ELF-1 (cell line): ENCODE results near the gene XPC.

Experiments used
- DNase-seq: peaks from one replicate; pipeline ENCODE4 v3.0.0-alpha.2; 2016; ENCODE audit warnings: low read depth, low spot score

The XPC gene

DNA sequence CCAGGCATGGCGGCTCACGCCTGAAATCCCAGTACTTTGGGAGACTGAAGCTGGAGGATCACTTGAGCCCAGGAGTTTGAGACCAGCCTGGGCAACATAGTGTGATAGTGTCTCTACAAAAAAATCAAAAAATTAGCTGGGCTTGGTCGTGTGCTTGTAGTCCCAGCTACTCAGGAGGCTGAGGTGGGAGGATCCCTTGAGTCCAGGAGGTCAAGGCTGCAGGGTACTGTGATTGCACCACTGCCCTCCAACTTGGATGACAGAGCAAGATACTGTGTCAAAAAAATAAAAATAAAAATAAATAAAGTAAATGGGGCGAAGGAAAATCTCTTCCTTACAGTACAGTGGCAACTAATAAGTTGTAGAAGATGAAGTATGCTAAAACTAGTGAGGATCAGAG is 29.8 kb upstream of the XPC start:
- no peak for DNase-seq

DNA sequence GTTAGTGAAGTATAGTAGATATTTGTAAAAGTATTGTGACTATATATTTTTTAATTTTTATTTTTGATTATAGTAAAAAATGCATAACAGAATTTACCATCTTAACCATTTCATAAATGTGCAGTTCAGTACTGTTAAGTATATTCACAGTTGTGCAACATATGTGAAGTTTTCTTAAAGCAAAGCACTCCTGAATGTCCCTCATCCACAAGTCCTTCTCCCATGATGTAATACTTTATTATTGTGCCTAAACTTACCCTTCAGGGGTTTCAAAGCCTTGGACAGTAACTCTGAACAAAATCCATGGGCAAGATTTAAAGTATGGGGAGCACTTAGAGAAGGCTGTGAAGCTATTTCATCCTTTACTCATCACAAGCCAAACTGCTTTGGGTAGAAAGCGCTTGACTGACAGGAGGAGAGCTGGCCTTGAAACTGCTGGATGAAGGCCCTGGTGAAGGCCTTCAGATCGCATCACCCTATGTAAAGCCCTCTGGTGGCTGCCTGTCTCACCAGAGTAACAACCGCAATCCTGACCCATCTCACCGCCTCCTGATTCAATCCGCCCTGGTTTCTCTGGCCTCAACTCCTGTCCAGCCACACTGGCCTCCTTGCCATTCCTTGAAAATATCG is 28.3 kb upstream of the XPC start:
- peak; percentile 55 for DNase-seq

DNA sequence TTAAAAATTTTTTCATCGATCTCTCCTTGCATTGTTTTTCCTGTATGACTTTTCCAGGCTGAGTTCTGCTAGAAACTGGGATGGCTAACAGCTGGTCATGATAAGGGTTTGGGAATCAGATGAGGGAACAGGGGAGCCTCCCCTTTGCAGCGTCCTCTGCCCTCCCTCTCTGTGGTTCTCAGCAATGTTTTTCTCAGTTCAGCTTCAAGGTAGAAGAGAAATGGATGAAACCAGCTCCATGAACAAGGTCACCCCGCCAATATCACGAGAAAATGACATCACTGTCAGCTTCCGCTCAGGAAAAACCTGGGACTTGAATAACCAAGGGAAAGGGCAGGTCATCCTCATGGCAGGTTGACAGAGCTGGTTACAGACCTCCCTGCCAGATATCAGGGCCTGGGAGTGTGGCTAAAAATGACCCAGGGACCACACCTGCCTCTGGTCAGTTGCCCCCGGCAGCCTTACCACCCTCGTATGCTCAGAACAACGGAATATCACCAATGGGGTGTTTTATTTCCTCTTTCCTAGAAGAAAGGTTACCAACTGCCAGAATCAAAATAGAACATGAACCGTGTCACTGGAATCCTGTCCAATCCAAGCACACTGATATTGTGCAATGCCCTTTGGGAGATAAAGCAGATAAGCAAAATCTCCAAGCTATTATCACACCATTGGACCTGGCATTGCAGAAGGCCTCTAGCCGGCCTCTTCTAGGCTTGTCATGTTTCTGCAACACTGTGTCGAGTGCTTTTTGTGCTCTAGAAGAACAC is 26.3 kb upstream of the XPC start:
- DNase-seq, result no peak

DNA sequence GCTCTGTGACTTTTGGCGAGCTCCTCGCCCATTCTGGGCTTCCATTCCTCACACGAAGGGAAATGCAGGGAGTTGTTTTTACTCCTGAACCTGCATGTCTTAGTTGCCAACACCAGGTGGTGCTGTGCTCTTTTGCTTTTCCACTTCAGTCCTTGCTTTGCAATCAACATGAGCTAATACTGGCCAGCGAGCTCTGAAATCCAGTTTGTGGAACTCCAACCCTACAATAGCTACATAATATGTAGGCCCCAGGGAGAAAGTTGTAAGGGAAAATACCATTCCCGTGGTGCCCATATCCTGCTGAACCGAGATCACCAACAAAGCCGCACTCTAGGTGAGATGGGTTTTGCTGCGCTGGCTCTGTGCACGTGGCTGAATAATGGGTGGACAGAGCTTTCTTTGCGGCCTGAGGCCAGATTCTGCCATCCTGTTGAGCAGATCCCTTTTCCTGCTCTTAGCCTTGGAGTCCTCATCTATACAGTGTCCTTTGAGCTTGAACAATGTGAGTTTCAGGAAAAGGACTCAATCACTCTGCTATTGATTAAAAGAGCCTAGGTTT is 25.2 kb upstream of the XPC start:
- peak; percentile 89 for DNase-seq

DNA sequence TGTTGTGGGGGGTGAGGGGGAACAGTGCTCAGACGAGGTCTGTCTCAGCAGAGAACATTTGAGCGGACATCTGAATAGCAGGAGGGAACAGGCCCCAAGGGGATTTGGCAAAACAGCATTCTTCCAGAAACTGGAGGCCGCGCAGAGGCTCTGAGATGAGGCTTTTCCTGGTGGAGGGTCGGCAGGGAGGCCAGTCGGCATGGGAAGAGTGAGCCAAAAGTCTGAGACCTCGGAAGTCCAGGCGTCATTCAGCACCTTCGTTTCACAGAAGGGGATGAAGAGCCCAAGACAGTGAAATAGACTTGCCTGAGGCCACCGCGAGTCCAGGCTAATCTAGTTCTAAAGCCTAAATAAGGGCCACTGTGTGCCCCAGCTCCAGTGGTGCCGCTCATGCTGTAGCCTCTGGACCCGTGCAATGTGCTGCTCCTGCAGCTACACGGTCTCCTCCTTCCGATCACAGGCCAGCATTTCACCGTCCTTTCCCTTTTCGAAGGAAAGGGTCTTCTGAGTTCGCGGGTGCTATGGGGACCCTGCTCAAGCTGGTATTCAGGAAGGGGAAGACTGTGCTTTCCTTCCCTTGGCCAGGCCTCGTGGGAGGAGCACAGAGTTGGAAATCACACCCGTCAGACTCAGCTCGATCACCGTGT is 24.6 kb upstream of the XPC start:
- DNase-seq, result peak; percentile 59

DNA sequence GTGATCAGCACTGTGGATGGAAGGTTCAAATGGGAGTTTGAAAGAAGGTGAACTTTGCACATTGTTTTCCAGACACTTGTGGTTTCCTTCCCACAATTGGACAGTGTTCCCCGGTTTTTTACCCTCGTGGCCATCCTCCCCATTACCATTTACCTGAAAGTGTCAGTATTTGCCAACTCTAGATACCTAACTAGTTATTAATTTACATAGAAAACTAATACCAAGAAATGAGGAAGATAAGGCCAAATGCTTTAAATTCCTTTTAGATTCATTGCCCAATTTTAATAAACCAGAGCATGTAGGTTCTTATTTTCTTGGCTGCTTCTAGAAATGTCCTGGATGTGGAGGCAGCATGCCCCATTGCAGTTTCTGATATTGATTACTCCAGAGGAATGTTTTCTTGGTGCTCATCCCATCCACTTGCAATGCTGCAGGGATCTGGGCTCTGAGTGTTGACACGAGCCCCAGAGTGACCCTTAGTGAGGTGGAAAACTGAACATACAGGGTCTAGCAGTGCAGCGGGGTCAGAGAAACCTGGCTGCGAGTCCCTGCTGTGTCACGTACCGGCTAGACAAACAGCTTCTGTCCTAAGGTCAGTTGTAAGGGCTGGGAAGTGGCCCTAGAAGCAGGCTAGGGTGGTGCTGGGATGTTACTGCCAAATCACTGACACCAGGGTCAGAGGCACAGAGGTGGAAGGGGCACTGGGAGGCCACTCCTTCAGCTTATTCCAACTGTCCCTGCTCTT is 23.7 kb upstream of the XPC start:
- DNase-seq, result no peak

DNA sequence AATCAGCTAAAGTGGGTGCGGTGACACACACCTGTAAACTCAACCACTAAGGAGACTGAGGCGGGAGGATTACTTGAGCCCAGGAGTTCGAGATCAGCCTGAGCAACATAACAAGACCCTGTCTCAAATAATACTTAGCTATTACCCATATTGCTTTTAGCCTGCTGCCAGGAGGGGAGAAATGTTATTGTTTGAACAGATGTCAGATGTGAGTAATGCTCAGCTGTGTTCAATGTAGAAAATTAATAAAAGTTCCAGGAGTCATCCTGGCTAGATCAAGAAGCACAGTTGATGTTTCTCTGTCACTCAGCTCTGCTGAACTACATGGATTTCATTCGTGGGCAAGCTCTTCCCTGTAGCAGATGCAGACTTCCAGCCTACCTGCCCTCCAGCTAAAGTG is 22.4 kb upstream of the XPC start:
- DNase-seq, result no peak

DNA sequence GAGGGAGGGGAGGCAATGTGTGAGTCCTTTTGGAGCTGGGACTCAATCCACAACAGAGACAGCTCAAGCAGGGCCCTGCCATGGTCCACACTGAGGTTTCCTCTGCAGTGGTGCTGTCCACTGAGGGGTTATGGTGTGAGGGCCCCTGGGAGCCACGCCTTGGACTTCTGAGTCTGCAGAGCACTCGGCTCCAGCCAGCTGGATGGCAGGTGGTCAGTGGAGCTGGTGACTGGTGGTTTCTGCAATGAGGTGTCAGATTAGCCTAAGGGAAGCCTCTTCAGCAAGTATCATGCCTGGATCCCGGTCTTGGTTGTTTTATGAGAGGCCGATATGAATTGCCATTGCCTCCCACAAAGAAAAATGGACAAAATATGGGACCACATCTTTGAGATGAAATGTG is 21.9 kb upstream of the XPC start:
- DNase-seq, result no peak

DNA sequence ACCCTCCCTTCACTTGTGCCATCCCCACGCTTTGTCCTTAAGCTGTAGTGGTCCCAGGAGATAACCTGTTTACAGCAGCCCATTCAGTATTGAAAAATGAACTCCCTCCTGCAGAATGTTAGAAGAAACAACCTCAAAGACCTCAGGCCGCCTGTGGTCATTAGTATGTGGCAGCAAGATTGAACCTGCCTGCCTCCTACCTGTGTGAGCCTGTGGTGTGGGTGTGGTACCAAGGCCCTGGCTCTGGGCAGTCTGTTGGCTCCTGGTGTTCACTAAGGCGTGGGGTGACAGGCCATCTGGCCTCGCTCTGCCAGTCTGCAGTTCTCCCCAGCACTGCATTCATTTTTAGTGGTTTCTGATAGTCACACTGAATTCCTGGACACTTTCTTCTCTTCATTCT is 21.2 kb upstream of the XPC start:
- no peak for DNase-seq

DNA sequence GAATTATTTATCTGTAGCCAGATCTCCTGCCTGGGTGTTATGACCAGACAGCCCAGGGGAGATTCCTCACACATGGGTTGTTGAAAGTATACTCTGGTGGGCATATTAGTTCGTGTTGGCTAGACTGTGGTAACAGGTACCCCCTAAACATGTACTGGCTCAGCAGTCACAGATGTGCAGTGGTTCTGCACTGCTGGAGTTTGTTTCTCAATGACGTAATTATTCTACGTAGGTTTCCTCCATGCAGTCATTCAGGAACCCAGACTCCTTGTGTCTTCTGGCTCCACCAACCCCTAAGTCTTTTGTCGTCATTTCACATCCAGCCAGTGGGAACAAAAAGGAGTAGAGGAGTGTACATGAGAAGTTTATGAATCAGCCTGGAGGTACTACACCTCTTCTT is 16.5 kb upstream of the XPC start:
- no peak for DNase-seq

DNA sequence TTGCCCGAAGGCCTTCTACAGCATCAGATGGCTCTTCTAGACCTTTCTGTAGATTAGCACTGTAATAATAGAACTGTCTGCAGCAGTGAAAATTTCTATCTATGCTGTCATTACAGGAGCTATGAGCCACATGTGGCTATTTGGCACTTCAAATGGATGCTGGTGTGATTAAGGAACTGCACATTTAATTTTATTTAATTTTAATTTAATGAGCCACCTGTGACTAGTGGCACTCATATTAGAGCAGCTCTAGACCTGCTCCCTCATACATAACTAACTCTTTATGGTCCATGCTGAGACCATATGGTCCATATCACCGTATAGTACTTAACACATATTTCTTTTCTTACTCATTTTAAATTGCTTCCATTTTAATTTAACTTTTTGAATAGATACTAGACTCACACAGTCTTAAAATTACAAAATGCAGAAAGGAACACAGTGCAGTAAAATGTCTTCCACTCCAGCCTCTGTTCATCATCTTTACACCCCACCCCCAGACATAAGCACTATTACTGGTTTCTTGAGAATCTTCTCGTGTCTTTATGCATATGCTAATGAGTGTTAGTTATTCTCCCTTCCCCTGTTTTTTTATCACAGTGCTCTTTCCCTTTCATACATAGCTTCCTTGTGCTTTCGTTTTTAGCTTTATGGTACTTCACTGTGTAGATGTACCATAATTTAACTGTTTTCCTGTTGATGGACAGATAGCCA is 9.8 kb upstream of the XPC start:
- DNase-seq, result no peak

DNA sequence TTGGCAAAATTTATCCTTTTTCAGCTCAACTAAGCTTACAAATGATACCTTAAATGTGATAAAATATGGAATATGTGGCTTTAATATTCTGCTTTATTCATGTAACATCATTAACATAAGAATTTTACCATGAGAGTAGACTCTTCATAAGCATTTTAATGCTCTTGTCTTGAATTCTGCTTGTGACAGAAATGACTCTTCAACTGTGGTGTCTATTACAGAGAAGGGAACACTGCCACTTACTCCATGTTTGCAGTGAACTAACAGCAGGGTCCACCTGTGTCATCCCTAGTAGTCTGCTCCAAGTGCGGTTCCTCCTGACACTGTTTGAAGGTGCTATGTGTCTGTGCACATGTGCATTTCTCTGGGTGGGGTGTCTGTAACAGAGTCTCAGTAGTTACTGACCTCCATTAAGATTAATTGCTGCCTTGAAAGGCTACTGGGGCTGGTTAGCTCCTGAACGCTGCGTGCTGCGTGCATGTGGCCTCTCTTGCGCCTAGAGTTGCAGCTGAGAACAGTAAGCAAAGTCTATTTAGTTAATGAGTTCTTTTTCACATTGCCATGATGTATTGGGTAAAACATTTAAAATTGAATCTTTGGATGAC is 8.6 kb upstream of the XPC start:
- no peak for DNase-seq

DNA sequence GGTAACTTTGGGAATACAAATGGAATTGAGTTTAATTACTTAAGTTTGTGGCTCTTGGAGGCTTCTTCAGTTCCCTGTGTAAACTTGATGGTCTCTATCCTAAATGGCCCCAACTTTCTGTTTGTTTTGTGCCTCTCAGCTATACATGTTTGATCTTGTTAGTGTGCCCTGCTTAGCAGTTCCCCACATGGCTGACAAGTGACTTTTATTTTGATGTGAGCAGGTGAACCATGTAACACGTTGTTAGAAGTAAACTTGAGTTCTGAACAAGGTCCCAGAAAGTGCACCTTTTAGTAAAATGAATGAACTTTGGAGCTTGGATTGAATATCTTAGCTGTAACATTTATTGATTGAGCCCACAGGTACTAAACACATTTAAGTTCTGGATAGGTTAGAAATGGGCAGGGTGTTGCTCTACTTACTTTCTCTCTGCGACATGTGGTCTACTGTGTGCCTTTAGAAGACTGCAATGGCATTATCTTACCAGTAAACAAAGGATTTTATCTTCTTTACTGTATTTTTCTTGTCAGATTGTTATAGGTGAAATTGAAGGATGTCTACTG is 4.7 kb upstream of the XPC start:
- DNase-seq, result no peak

DNA sequence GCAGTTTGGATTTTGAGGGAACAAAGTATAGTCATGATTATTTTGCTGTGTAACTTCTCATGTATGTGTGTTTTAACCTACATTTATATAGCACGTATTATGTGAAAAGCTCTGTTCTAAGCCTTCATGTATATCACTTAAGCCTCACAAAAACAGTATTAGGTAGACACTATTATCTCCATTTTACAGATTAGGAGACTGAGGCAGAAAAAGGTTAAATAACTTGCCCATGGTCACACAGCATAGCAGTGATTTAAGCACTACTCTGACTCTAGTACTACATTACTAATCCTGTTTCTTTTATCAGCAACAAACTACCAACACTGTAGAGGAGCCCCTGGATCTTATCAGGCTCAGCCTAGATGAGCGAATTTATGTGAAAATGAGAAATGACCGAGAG is 2.9 kb upstream of the XPC start:
- DNase-seq, result no peak

DNA sequence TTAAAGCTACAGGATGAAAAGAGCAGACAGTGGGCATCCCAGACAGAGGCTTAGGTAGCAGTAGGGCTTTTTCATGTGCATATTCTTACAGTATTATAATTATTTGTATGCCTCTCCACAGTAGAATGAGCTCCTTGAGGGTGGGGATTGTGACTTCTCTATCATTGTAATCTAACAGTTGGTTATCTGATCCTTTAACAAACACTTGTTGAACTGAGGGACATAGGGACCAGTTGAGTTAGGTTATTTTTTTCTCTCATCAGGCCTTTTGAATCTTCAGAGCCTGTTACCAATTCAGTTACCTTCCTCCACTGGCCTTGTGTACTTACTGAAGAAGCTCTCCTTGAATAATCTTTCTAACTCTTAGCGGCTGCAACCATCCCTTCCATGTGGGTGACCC is 1.4 kb upstream of the XPC start:
- DNase-seq, result no peak

DNA sequence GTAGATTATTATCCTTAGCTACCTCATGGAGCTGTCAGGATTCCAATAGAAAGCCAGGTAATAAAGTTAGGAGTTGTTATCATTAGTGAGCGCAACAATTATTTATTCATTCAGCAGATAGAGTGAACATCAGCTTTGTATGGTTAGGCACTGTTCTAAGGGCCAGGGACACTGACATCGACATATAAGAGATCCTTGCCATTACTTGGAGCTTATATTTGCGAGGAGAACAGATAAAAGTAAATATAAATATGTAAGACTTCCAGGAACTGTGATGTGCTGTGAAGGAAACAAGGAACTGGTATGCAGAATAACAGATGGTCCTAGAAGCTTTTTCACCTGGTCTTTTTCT is 689 bp upstream of the XPC start:
- no peak for DNase-seq

DNA sequence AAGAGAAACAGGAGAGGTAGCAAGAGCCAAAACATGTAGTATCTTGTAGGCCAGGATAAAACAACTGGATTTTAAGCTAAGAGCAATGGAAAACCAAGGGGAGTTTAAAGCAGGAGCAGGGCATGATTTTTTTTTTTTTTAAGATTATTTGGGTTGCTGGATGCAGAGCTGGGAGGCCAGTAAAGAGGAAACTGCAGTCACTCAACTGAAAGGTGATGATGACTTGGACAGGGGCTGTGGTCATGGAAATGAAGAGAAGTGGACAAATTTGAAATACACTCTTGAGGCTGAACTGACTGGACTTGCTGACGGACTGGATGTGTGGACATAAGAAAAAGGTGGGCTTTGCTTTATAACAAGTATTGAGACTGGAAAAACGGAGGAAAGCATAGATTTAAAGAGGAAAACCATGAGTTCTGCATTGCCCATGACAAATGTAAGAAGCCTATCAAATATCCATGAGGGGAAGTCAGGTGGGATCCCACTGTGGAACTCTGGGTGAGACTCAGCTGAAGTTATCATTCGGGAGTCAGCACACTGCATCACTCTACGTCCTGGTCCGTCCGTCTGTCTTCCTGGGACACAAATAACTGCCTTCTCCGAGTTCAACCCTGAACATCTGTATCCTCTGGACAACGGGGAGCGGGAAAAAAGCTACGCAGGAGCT is 688 bp downstream of the XPC start:
- DNase-seq, result no peak

DNA sequence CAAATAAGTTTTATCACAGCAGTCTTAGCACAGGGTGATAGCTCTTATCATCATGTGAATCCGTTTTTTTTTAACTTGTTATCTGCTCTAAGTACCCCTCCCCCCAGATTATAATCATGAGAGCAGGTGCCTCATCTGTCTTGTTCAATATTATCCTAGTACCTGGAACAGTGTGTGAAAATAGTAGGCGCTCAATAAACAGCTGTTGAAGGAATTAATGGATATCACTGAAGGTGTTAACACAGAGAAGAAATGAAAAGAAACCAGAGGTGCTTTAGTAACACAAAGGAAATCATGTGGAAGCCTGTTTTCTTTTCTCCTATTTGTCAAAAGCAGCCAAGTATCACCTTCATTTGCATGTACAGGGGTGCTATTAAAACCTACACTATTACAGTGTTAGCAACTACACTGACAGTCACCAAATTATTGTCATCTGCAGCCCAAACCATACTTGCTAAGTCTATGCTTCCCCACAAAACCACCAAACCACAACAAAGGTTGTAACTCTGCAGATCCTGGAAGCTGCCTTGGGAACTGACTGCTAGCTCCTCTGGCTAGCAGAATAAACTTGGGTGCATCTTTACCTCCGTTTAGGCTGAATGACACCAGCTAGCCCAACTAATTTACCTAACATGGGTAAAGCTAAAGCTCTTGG is 2.9 kb downstream of the XPC start:
- no peak for DNase-seq

DNA sequence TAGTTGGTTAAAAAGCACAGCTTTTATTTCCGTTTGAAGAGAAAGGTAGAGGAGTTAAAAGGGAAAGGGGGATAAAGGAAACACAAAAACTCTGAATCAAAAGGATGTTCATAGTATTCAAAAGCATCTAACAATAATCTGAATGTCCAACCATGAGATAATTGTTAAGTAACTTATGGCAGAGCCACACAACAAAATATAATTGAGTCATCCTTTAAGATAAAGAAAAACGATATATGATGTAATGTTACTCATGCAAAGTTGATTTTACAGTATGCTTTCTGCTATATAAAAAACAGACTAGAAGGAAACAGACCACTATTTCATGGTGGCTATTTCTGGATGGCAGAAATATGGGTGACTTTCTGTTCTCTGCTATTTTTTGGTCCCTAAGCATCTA is 3.9 kb downstream of the XPC start:
- DNase-seq, result no peak

DNA sequence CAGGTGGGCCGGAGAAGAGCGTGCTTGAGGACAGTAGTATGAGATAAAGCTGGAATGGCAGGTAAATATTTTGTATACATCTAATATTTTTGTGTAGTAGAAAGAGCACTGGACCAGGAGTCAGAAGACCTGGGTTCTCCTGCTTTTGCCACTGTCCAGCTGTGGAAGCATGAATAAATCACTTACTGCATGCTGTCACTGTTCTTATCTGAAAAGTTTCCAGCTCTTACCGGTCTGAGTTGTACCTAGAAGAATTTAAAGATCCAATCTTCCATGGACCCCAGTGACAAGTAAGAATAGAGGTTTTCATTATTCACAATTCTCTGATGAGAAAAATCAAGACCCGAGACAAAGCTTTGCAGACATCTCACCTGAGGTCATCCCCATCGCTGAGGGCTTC is 5.9 kb downstream of the XPC start:
- DNase-seq, result no peak
